Panc1 (cell line): ENCODE results near the gene UST. TPM values are rescaled to one million over a fixed set of nuclear protein-coding genes. Genes with fewer than 3 reads are reported as not detected.

Source experiments
- ATAC-seq: fragments of 200-7000 bp; cut with Tn5 transposase; 2 replicates; pipeline ENCODE4 v1.9.1; 2020; ENCODE audit warnings: mild to moderate bottlenecking, moderate library complexity
- BruUV-seq: library from RNA; stranded (reverse); fragments of 400-500 nt; replicated peaks from 2 replicates; lab custom pipeline; 2021; lab: Mats Ljungman, UMichigan
- CTCF ChIA-PET: fragments of 300-600 bp; sonication (Branson Sonifier 250); formaldehyde crosslinking; loops from one replicate; lab custom pipeline; 2022; ENCODE audit warnings: antibody characterized with exemption; lab: Charles Lee
- POLR2A ChIA-PET: fragments of 300-600 bp; sonication (Branson Sonifier 250); formaldehyde crosslinking; loops from one replicate; lab custom pipeline; 2022; ENCODE audit warnings: antibody characterized with exemption; lab: Charles Lee
- DNase-seq: peaks from one replicate; pipeline ENCODE4 v3.0.0-alpha.2; 2010; ENCODE audit warnings: low read depth, low spot score
- H3K27ac ChIP-seq: 2 replicates; pipeline ENCODE4 v1.5.1; 2011; ENCODE audit warnings: mild to moderate bottlenecking, low read length, inconsistent platforms
- H3K27me3 ChIP-seq: fragments of 200-500 bp; sonication (Bioruptor generic); 2 replicates; pipeline ENCODE4 v1.6.0; 2014; ENCODE audit warnings: low read length, inconsistent platforms; ENCODE audit not compliant: control insufficient read depth, insufficient read depth
- H3K36me3 ChIP-seq: fragments of 200-500 bp; sonication (Bioruptor generic); 2 replicates; pipeline ENCODE4 v1.5.1; 2014; ENCODE audit warnings: inconsistent platforms, mild to moderate bottlenecking, low read length, moderate library complexity; ENCODE audit not compliant: control insufficient read depth, insufficient read depth
- H3K4me1 ChIP-seq: 2 replicates; pipeline ENCODE4 v1.5.1; 2011; ENCODE audit warnings: inconsistent platforms, mild to moderate bottlenecking, low read length, moderate library complexity; ENCODE audit not compliant: control insufficient read depth, insufficient read depth
- H3K4me3 ChIP-seq, 2 experiments: 2 replicates each; pipeline ENCODE4 v1.5.1; 2011 to 2012; ENCODE audit warnings: low read depth in 2 of 2, low read length in 2 of 2, mild to moderate bottlenecking in 2 of 2, inconsistent platforms in 1 of 2, moderate library complexity in 1 of 2
- H3K9me3 ChIP-seq: fragments of 200-500 bp; sonication (Bioruptor generic); 2 replicates; pipeline ENCODE4 v1.5.1; 2014; ENCODE audit warnings: low read depth, mild to moderate bottlenecking, inconsistent platforms, low read length, moderate library complexity; ENCODE audit not compliant: control insufficient read depth, insufficient read depth
- POLR2AphosphoS5 ChIP-seq: IDR thresholded peaks from 2 replicates; pipeline ENCODE4 v1.6.1; 2012; ENCODE audit warnings: mild to moderate bottlenecking, low read depth, low read length, moderate library complexity
- SIN3A ChIP-seq: IDR thresholded peaks from 2 replicates; pipeline ENCODE4 v1.6.1; 2012; ENCODE audit warnings: low read depth, mild to moderate bottlenecking, low read length, moderate library complexity, borderline replicate concordance; ENCODE audit not compliant: insufficient read depth
- TCF7L2 ChIP-seq: IDR thresholded peaks from 2 replicates; pipeline ENCODE4 v1.6.1; 2011; ENCODE audit warnings: mild to moderate bottlenecking, low read depth, low read length, inconsistent platforms
- in situ Hi-C: cut with HindIII; loops from 2 replicates; pipeline ENCODE4 v1.10.0; 2016; ENCODE audit warnings: low sequenced_read_pairs, low pct_unique_long_range_greater_than_20kb
- intact Hi-C: fragments of 100-400 bp; cut with micrococcal nuclease; formaldehyde crosslinking; loops from one replicate; pipeline ENCODE4 v1.10.0; 2022; ENCODE audit not compliant: unreplicated experiment
- total RNA-seq: library from RNA; stranded (reverse); gene quantifications from one replicate; pipeline ENCODE4 v1.2.1, GENCODE V29; 2021; ENCODE audit not compliant: unreplicated experiment
- TF ChIP-seq, protein P1 (sequence below): fragments of 450-650 bp; IDR thresholded peaks from 2 replicates; pipeline ENCODE4 v1.5.1; 2017; ENCODE audit warnings: mild to moderate bottlenecking
- TF ChIP-seq, protein P2 (sequence below), 2 experiments: IDR thresholded peaks; 2 replicates each; pipeline ENCODE4 v1.6.1; 2011 to 2012; ENCODE audit warnings: low read depth in 2 of 2, control low read depth in 1 of 2, low read length in 1 of 2, mild to moderate bottlenecking in 1 of 2, moderate library complexity in 1 of 2; ENCODE audit not compliant: insufficient read depth in 1 of 2

Gene UST
- total RNA-seq, 1 experiment from 2014 or later: 0.15 TPM

DNA sequence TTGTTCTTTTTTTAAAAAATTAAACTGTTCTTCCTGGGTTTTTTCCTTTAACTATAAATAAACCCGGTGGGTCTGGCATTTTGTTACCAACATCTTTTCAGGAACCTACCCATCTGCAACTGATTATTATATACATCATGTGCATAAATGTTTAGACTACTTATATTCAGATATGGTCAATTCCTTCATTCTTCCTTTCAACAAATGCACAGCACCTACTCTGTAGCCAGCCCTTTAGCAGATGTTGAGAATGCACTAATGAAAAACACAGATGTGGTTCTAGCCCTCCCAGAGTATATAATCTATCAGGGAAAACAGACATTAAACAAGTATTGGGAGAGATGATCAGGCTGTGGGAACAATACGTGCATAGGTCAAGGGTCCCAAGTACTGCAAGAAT, 237.1 kb downstream of the UST start:
- in situ Hi-C loops (no loop called here), intact Hi-C loops (no loop called here)
- ATAC-seq: no peak
- Histone ChIP-seq H3K36me3 (no peaks in the 10 kb centered on the region), H3K4me3 (no peak overlapping the region), H3K27ac (no peak overlapping the region), H3K9me3 (no peaks in the 10 kb centered on the region), H3K27me3 (no peaks in the 10 kb centered on the region), H3K4me1 (no peaks in the 10 kb centered on the region)
- TF ChIP-seq SIN3A (no peak), TCF7L2 (no peak), POLR2AphosphoS5 (no peak)
- TF ChIP-seq, protein P1, sequence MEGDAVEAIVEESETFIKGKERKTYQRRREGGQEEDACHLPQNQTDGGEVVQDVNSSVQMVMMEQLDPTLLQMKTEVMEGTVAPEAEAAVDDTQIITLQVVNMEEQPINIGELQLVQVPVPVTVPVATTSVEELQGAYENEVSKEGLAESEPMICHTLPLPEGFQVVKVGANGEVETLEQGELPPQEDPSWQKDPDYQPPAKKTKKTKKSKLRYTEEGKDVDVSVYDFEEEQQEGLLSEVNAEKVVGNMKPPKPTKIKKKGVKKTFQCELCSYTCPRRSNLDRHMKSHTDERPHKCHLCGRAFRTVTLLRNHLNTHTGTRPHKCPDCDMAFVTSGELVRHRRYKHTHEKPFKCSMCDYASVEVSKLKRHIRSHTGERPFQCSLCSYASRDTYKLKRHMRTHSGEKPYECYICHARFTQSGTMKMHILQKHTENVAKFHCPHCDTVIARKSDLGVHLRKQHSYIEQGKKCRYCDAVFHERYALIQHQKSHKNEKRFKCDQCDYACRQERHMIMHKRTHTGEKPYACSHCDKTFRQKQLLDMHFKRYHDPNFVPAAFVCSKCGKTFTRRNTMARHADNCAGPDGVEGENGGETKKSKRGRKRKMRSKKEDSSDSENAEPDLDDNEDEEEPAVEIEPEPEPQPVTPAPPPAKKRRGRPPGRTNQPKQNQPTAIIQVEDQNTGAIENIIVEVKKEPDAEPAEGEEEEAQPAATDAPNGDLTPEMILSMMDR: no peak
- TF ChIP-seq, protein P2, sequence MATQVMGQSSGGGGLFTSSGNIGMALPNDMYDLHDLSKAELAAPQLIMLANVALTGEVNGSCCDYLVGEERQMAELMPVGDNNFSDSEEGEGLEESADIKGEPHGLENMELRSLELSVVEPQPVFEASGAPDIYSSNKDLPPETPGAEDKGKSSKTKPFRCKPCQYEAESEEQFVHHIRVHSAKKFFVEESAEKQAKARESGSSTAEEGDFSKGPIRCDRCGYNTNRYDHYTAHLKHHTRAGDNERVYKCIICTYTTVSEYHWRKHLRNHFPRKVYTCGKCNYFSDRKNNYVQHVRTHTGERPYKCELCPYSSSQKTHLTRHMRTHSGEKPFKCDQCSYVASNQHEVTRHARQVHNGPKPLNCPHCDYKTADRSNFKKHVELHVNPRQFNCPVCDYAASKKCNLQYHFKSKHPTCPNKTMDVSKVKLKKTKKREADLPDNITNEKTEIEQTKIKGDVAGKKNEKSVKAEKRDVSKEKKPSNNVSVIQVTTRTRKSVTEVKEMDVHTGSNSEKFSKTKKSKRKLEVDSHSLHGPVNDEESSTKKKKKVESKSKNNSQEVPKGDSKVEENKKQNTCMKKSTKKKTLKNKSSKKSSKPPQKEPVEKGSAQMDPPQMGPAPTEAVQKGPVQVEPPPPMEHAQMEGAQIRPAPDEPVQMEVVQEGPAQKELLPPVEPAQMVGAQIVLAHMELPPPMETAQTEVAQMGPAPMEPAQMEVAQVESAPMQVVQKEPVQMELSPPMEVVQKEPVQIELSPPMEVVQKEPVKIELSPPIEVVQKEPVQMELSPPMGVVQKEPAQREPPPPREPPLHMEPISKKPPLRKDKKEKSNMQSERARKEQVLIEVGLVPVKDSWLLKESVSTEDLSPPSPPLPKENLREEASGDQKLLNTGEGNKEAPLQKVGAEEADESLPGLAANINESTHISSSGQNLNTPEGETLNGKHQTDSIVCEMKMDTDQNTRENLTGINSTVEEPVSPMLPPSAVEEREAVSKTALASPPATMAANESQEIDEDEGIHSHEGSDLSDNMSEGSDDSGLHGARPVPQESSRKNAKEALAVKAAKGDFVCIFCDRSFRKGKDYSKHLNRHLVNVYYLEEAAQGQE (IDR thresholded peaks at IDR 0.05; ENCODE audit: insufficient read depth in 1 of 2, low read depth in 2 of 2, low read length in 1 of 2): no peak
- no peak for DNase-seq
- POLR2A ChIA-PET: no interaction called here
- CTCF ChIA-PET: no interaction called here
- BruUV-seq: no TSS peak

DNA sequence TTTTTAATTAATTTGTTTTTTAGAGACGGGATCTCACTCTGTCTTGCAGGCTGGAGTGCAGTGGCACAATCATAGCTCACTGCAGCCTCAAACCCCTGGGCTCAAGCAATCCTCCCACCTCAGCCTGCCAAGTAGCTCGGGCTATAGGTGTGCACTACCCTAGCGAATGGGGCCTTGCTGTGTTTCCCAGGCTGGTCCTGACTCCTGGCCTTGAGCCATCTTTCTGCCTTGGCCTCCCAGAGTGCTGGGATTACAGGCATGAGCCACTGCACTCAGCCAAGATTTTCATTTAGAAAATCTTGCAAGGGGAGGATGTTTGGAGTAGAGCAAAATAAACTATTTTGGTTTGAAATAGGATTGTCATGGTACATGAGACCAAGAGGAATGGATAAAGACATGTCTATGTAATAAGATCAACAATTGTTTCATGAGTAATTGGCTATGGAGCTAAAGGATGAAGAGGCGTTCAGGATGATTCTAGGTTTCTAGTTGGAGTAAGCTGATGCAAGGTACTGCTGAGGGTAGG, 237.8 kb downstream of the UST start:
- BruUV-seq: no TSS peak
- ATAC-seq: no peak
- CTCF ChIA-PET: no interaction called here

More for the DNA sequence above, 237.8 kb downstream of the UST start:
- TF ChIP-seq TCF7L2 (no peak), POLR2AphosphoS5 (no peak), SIN3A (no peak)
- TF ChIP-seq, protein P2 (IDR thresholded peaks at IDR 0.05; ENCODE audit: insufficient read depth in 1 of 2, low read depth in 2 of 2, low read length in 1 of 2): no peak
- TF ChIP-seq, protein P1: no peak
- Histone ChIP-seq H3K4me1 (no peaks in the 10 kb centered on the region), H3K9me3 (no peaks in the 10 kb centered on the region), H3K27ac (no peak overlapping the region), H3K36me3 (no peaks in the 10 kb centered on the region), H3K4me3 (no peak overlapping the region), H3K27me3 (no peaks in the 10 kb centered on the region)
- intact Hi-C loops: no loop called here
- POLR2A ChIA-PET: no interaction called here
- in situ Hi-C loops: no loop called here
- DNase-seq: no peak
